A549 (cell line): ENCODE data around the gene FANCC. TPM values are rescaled to one million over a fixed set of nuclear protein-coding genes. Genes with fewer than 3 reads are reported as not detected.

ENCODE experiments used
- ATAC-seq, 2 experiments: fragments of 200-7000 bp in 1 of 2; fragments of >200 bp in 1 of 2; cut with Nextera tagmentation in 1 of 2; cut with Tn5 transposase in 1 of 2; 3 replicates each; pipeline versions ENCODE4 v1.8.0 to v1.9.1; 2018 to 2020; ENCODE audit warnings: mild to moderate bottlenecking in 1 of 2, moderate library complexity in 1 of 2
- CTCF ChIA-PET: fragments of 300-600 bp; sonication (Branson Sonifier 250); formaldehyde crosslinking; extraction: SDS; loops from one replicate; lab custom pipeline; 2021; ENCODE audit warnings: antibody characterized with exemption, inconsistent platforms; lab: Yijun Ruan, JAX
- POLR2A ChIA-PET: fragments of 350-600 bp; formaldehyde crosslinking; extraction: SDS; loops from one replicate; lab custom pipeline; 2021; ENCODE audit warnings: antibody characterized with exemption, inconsistent platforms; lab: Yijun Ruan, JAX
- DNase-seq, 2 experiments: peaks; one replicate each; pipeline versions ENCODE4 v3.0.0 to v3.0.0-alpha.2; 2011 to 2016; ENCODE audit warnings: low read depth in 1 of 2, low spot score in 1 of 2
- FAIRE-seq: peaks from 2 replicates; lab custom pipeline; 2011; peaks lifted over from hg19 to GRCh38; lab: Jason Lieb, UNC
- H3K27ac ChIP-seq, 2 experiments: fragments of >200 bp; sonication (Bioruptor Twin); formaldehyde crosslinking; 3 replicates each; pipeline ENCODE4 v1.5.1; 2016 to 2017
- H3K4me1 ChIP-seq: fragments of >200 bp; sonication (Bioruptor Twin); formaldehyde crosslinking; 3 replicates; pipeline ENCODE4 v1.6.1; 2016
- H3K4me2 ChIP-seq: fragments of >200 bp; sonication (Bioruptor Twin); formaldehyde crosslinking; 3 replicates; pipeline ENCODE4 v1.6.1; 2016
- H3K4me3 ChIP-seq: fragments of >200 bp; sonication (Bioruptor Twin); formaldehyde crosslinking; 3 replicates; pipeline ENCODE4 v1.5.1; 2016
- H3K9me3 ChIP-seq: fragments of >200 bp; sonication (Bioruptor Twin); formaldehyde crosslinking; 3 replicates; pipeline ENCODE4 v1.6.1; 2016
- CBX2 ChIP-seq: fragments of 200-600 bp; sonication (generic); IDR thresholded peaks from 2 replicates; pipeline ENCODE4 v1.6.1; 2016; ENCODE audit warnings: low read depth, mild to moderate bottlenecking, borderline replicate concordance
- CHD2 ChIP-seq: fragments of 150-350 bp; IDR thresholded peaks from 2 replicates; pipeline ENCODE4 v1.6.1; 2014; ENCODE audit warnings: low read length; ENCODE audit not compliant: partially characterized antibody
- CTCF ChIP-seq: fragments of >200 bp; sonication (Bioruptor Twin); formaldehyde crosslinking; IDR thresholded peaks from 3 replicates; pipeline ENCODE4 v1.5.1; 2016
- EHF ChIP-seq: fragments of 250-450 bp; sonication (Bioruptor Pico); IDR thresholded peaks from 2 replicates; pipeline ENCODE4 v1.5.0; 2020; ENCODE audit warnings: mild to moderate bottlenecking
- ESRRA ChIP-seq: fragments of 150-350 bp; IDR thresholded peaks from 2 replicates; pipeline ENCODE4 v1.6.1; 2014; ENCODE audit warnings: mild to moderate bottlenecking, low read length, borderline replicate concordance
- FOSL2 ChIP-seq, 2 experiments: fragments of 450-650 bp in 1 of 2; fragments of >200 bp in 1 of 2; sonication (Bioruptor Twin) in 1 of 2; formaldehyde crosslinking; IDR thresholded peaks; 2 replicates each; pipeline versions ENCODE4 v1.5.0 to v1.6.1; 2016 to 2020; ENCODE audit warnings: mild to moderate bottlenecking in 1 of 2, moderate library complexity in 1 of 2
- GATA3 ChIP-seq: IDR thresholded peaks from 2 replicates; pipeline ENCODE4 v1.6.1; 2012; ENCODE audit warnings: borderline replicate concordance
- HES2 ChIP-seq: fragments of >200 bp; sonication (Bioruptor Twin); formaldehyde crosslinking; IDR thresholded peaks from 2 replicates; pipeline ENCODE4 v1.6.1; 2016
- HEYL ChIP-seq: fragments of 250-450 bp; sonication (Bioruptor Pico); IDR thresholded peaks from 2 replicates; pipeline ENCODE4 v1.8.0; 2021; ENCODE audit warnings: mild to moderate bottlenecking, moderate library complexity
- HOXA7 ChIP-seq: fragments of 250-450 bp; sonication (Bioruptor Pico); IDR thresholded peaks from 2 replicates; pipeline ENCODE4 v1.5.0; 2020; ENCODE audit warnings: mild to moderate bottlenecking, moderate library complexity
- HOXB13 ChIP-seq: fragments of 250-450 bp; sonication (Bioruptor Pico); IDR thresholded peaks from 2 replicates; pipeline ENCODE4 v1.5.0; 2020; ENCODE audit warnings: low read depth, mild to moderate bottlenecking, moderate library complexity
- JUNB ChIP-seq: fragments of >200 bp; sonication (Bioruptor Twin); formaldehyde crosslinking; IDR thresholded peaks from 2 replicates; pipeline ENCODE4 v1.6.1; 2016
- KDM1A ChIP-seq: fragments of 200-600 bp; sonication (generic); IDR thresholded peaks from 2 replicates; pipeline ENCODE4 v1.6.1; 2016; ENCODE audit warnings: low read depth, mild to moderate bottlenecking
- MAX ChIP-seq: IDR thresholded peaks from 2 replicates; pipeline ENCODE4 v1.6.1; 2012
- NFE2L2 ChIP-seq: fragments of 150-350 bp; conservative IDR thresholded peaks from 2 replicates; pipeline ENCODE4 v1.6.1; 2014; ENCODE audit warnings: low read length
- NR3C1 ChIP-seq: fragments of >200 bp; sonication (Bioruptor Twin); formaldehyde crosslinking; IDR thresholded peaks from 3 replicates; pipeline ENCODE4 v1.6.1; 2017
- PHF8 ChIP-seq: fragments of 200-600 bp; sonication (generic); IDR thresholded peaks from 2 replicates; pipeline ENCODE4 v1.6.1; 2016; ENCODE audit warnings: low read depth, mild to moderate bottlenecking, antibody characterized with exemption, moderate library complexity, borderline replicate concordance
- RARB ChIP-seq: fragments of 250-450 bp; sonication (Bioruptor Pico); IDR thresholded peaks from 2 replicates; pipeline ENCODE4 v1.8.0; 2021; ENCODE audit warnings: mild to moderate bottlenecking, moderate library complexity
- RCOR1 ChIP-seq: fragments of 150-350 bp; IDR thresholded peaks from 2 replicates; pipeline ENCODE4 v1.6.1; 2014; ENCODE audit warnings: antibody characterized with exemption, low read length, low read depth
- RFX5 ChIP-seq: fragments of 450-650 bp; IDR thresholded peaks from 2 replicates; pipeline ENCODE4 v1.7.1; 2014; ENCODE audit warnings: antibody characterized with exemption, mild to moderate bottlenecking, moderate library complexity
- SMC3 ChIP-seq: fragments of >200 bp; sonication (Bioruptor Twin); formaldehyde crosslinking; IDR thresholded peaks from 3 replicates; pipeline ENCODE4 v1.6.1; 2018; ENCODE audit warnings: inconsistent platforms
- TFCP2L1 ChIP-seq: fragments of 250-450 bp; sonication (Bioruptor Pico); IDR thresholded peaks from 2 replicates; pipeline ENCODE4 v1.5.0; 2021; ENCODE audit warnings: mild to moderate bottlenecking
- TP53 ChIP-seq: fragments of 250-450 bp; sonication (Bioruptor Pico); IDR thresholded peaks from 2 replicates; pipeline ENCODE4 v1.5.0; 2021; ENCODE audit warnings: mild to moderate bottlenecking, moderate library complexity
- ZFP36 ChIP-seq: fragments of 450-650 bp; IDR thresholded peaks from 2 replicates; pipeline ENCODE4 v1.6.1; 2014; ENCODE audit warnings: borderline replicate concordance; ENCODE audit not compliant: partially characterized antibody
- ZNF302 ChIP-seq: fragments of 250-450 bp; sonication (Bioruptor Pico); IDR thresholded peaks from 2 replicates; pipeline ENCODE4 v1.9.0; 2021; ENCODE audit warnings: inconsistent platforms, mild to moderate bottlenecking, moderate library complexity
- WGBS: methylation state at CpG from one replicate; pipeline ENCODE4 v1.1.6; 2017; ENCODE audit errors: missing lambda C conversion rate; 5-methylcytosine and 5-hydroxymethylcytosine counted together
- polyA plus RNA-seq, 4 experiments: library from polyadenylated mRNA; depleted of rRNA in 3 of 4; stranded (reverse); fragments of >200 nt; fragmentation: RNase III in 1 of 4; extraction: RNeasy Plus Mini Kit Qiagen cat#74134 plus additional on column Dnase treatment in 1 of 4; gene quantifications; 2 replicates in 3 of 4; 3 replicates in 1 of 4; pipeline ENCODE4 v1.2.3, GENCODE V29; 2011 to 2017

FANCC gene
- polyA plus RNA-seq, 2 of the 4 experiments (the other 2 are of a cell fraction), result 13.5 to 24.9 TPM

GRCh38 chr9:95305770-95306492 is 11.6 kb downstream of the FANCC start:
- no peak for FAIRE-seq
- WGBS, result 24% methylated on average over 3 of the region's 3 CpGs
- no peak for TF ChIP-seq RFX5
- no peak for TF ChIP-seq PHF8
- no peak for TF ChIP-seq TP53 (CRISPR knock-in tag)
- no peak for TF ChIP-seq JUNB
- TF ChIP-seq HES2, result no peak
- TF ChIP-seq KDM1A, result no peak
- no peak for TF ChIP-seq HOXB13
- no peak for TF ChIP-seq CHD2
- TF ChIP-seq CTCF, result no peak
- no peak for TF ChIP-seq ZFP36
- no peak for TF ChIP-seq RCOR1
- TF ChIP-seq HOXA7 (CRISPR knock-in tag), result no peak
- TF ChIP-seq GATA3, result no peak
- no peak for TF ChIP-seq ESRRA
- no peak for TF ChIP-seq CBX2
- TF ChIP-seq, all 56 proteins: peak for 0
- POLR2A ChIA-PET, result no interaction called here
- 0 out of 6 replicates have a peak overlapping the region, but pooled peaks of 1 of the 2 experiments have one; percentile 1 for H3K27ac ChIP-seq
- DNase-seq (peak in 1 of 2 experiments; percentile 22), ATAC-seq (peak in 1 of 2 experiments; percentile 27; a peak in 1 of 6 replicates)
- no peak overlapping the region for H3K4me3 ChIP-seq
- H3K9me3 ChIP-seq, result no peaks in the 10 kb centered on the region
- H3K4me1 ChIP-seq, result peaks cover 17% of the 10 kb centered on the region
- peak overlapping the region; percentile 59 for H3K4me2 ChIP-seq
- CTCF ChIA-PET, result no interaction called here

GRCh38 chr9:95302479-95302878 is 15.0 kb downstream of the FANCC start:
- no peak for FAIRE-seq
- H3K4me2 ChIP-seq, result no peak overlapping the region
- CTCF ChIA-PET, result interaction anchor here (0.6 kb wide), 1 partner anchor 748 kb away, joined by 4 read pairs; the partner anchor contains the start of gene PCAT7
- peaks cover 17% of the 10 kb centered on the region for H3K4me1 ChIP-seq
- H3K4me3 ChIP-seq, result no peak overlapping the region
- TF ChIP-seq ESRRA (no peak), GATA3 (no peak), HES2 (no peak), RARB (CRISPR knock-in tag) (no peak), EHF (CRISPR knock-in tag) (no peak), ZNF302 (no peak), MAX (no peak), HEYL (no peak), FOSL2 (IDR thresholded peaks at IDR 0.05) (no peak), FOSL2 (CRISPR knock-in tag; IDR thresholded peaks at IDR 0.05) (no peak), NFE2L2 (no peak), NR3C1 (no peak), TP53 (CRISPR knock-in tag) (no peak), SMC3 (no peak), HOXB13 (no peak), TFCP2L1 (no peak)
- WGBS, result 87% methylated on average over 5 of the region's 5 CpGs
- no peaks in the 10 kb centered on the region for H3K9me3 ChIP-seq
- ATAC-seq, result no peak
- H3K27ac ChIP-seq, result no peak overlapping the region
- DNase-seq, result no peak
- POLR2A ChIA-PET, result no interaction called here
